CD1c-positive myeloid dendritic cell (primary cell): ENCODE measurements around the gene NLRC5.

Experiments used
- DNase-seq: peaks from one replicate; pipeline ENCODE4 v3.0.0-alpha.2; 2016; ENCODE audit errors: extremely low spot score

Gene NLRC5

GRCh38 chr16:57070424-57070823 lies 81.1 kb downstream of the NLRC5 start:
- DNase-seq, result no peak

GRCh38 chr16:57071081-57071732 lies 81.8 kb downstream of the NLRC5 start:
- DNase-seq, result peak; percentile 60

DNA sequence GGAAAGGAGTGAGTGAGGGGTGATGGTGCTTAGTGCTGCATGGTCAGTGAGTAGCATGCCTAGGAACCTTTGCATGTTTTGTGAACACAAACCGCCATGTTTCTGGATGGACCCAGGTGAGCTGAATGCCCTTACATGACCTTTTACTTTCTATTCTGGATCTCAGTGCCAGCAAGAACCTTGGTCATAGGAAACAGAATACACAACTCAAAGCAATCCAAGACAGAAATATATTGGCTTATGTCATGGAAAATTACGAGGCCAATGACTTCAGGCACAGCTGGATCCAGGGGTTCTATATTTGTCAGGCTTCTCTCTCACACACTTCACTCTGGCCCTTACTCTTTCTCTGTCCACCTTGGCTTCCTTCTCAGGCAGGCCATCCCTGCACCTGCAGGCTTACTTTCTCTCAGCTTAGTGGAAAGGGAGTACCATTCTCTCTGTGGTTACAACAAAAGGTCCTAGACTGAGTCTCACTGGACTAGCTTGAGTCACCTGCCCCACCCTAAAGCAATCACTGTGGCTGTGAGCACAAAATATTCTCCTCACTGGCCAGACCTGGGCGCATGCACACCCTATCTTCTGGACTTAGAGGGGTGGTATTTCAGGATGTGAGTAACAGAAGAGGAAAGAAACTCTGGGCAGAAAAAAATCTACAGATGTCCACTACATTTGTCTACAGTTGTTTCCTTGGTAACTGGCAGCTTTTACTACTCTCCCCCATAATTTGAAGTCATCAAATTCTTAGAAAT lies 82.7 kb downstream of the NLRC5 start:
- peak; percentile 9 for DNase-seq

GRCh38 chr16:57072616-57073275 lies 83.4 kb downstream of the NLRC5 start:
- no peak for DNase-seq

DNA sequence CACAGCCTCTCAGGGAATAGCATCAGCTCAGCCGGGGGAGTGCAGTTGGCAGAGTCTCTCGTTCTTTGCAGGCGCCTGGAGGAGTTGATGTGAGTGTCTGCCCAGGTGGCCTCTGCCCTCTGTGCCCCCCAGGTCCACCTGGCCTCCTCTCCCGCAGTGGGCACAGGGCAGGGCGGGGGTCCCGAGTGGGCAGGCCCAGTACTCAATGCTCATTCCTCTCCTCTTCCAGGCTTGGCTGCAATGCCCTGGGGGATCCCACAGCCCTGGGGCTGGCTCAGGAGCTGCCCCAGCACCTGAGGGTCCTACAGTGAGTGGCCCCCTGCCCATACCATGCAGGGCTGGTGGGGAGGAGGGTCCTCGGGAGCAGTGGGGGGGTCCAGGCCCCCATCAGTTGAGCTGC lies 88.4 kb downstream of the NLRC5 start:
- DNase-seq, result no peak

DNA sequence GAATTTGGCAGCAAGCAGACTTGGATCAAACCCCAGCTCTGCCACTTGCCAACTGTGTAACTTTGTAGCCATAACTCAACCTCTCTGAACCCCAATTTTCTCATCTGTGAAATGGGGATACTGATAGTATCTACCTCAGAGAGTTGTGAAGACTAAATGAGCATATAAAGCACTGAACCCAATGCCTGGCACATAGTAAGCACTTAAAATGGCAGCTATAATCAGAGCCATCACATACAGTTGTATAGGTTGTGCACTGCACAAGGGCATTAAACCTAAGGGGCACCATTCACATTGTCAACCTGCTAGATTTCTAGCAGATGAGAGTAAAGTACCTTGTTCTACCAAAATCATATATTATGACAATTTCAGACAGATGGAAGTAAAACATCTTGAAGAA lies 92.4 kb downstream of the NLRC5 start:
- DNase-seq, result no peak

GRCh38 chr16:57082664-57083063 lies 93.3 kb downstream of the NLRC5 start:
- no peak for DNase-seq

DNA sequence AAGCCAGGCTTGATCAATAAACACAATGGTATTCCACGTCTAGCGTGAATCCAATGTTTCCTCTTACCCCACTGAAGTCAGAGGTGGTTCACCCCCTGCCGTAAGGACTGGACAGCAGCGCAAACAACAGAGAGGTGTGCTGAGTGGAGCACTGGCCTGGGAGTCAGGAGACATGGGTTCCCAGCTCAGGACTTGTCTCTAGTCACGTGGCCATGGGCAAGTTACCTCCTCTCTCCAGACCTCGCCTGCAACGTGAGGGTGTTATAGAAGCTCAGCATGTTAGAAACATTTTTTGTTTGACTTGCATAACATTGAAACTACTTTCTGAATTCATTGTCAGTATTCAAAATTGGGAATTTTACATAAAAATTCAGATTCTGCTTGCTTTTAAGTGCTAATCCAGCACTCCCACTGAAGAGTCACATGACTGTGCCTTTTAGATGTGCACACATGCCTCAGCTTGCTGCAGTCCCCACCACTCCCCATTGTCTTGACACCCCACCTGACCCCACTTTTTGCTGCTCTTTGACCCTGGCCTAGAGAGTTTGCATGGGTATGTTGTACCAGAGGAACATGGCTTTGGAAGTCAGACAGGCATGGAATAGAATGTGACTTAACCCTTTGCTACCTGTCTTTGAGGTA lies 94.2 kb downstream of the NLRC5 start:
- DNase-seq, result no peak

DNA sequence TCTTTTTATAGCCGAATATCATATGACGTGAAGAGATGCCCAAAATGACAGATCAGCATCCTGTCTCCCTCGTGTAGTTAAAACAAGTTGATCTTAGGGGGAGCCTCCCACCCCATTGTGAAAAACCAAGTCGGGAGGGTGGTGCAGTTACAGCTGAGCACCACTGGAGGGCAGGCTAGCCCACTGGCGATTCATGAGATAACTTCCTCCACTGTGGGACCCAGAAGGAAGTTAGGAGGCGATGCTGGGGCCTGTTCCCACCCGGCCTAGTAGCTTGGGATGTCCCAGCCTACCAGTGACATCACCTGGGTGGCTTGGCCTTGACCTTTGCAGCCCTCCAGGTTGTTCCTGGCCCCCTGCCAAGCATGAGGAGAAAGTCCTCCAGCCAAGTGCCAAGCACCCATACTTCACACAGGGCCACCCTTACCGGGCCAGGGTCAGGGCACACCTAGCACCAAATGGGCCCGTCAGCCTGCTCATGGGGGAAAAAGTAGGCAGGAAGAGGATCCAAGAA lies 95.0 kb downstream of the NLRC5 start:
- peak; percentile 90 for DNase-seq

DNA sequence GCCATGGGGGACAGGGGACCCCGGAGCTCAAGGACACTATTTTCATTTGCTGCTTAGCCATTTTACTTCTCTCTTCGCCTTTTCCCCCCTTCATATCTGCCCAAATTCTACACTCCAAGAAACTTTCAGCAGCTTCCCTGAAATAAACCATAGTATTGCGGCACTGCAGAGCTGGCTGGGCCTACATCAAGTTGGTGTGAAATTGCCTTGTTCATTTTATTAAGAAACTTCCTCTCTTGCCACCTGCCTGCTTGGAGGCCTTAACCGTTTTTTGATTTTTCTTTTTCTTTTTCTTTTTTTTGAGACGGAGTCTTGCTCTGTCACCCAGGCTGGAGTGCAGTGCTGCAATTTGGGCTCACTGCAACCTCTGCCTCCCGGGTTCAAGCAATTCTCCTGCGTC lies 95.6 kb downstream of the NLRC5 start:
- peak; percentile 20 for DNase-seq

GRCh38 chr16:57087003-57087402 lies 97.6 kb downstream of the NLRC5 start:
- no peak for DNase-seq

- DNase-seq, result no peak
These were observed 100.0 kb downstream of the NLRC5 start for GRCh38 chr16:57089406-57089805.

DNA sequence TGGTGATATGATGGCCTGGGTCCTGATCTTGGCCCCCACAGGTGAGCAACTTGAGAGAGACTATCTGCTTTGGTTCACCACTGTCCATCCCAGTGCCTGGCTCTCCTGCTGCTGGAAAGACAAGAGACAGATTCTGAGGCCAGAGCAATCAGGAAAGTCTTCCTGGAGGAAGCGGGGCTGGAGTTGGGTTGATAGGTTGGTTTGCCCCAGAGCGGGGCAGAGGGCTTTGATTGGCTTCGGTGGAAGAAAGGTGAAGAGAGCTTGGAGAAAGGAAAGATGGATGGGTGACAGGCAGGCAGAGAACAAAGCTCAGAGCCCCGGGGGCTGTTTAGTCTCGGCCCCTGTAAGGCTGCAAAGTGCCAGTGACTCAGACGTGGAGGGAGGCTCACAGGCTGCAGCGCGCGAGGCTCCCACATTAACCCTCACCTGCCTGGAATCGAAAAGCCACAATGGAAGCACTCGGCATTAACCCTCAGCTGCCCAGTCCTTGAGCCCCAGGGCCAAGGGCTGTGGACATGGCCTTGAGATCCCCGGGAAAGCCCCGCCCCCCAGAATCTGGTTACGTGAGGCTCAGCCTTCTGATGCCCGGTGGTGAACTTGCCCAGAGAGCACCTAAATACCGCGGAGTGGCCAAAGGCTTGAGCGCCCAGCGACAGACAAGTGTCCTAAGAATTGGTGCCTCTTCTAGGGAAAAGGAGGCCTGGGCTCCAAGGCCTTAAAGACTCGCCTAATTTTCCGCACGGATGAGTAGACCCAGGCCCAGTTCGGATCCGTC lies 102.0 kb downstream of the NLRC5 start:
- peak; percentile 7 for DNase-seq

- peak; percentile 43 for DNase-seq
These were observed 102.8 kb downstream of the NLRC5 start, which contains the start of gene CPNE2 for GRCh38 chr16:57091975-57092785. Gene CPNE2, plus strand, starts transcription at chr16:57092583. Its CDS starts 18,160 bp downstream, at chr16:57110743.

DNA sequence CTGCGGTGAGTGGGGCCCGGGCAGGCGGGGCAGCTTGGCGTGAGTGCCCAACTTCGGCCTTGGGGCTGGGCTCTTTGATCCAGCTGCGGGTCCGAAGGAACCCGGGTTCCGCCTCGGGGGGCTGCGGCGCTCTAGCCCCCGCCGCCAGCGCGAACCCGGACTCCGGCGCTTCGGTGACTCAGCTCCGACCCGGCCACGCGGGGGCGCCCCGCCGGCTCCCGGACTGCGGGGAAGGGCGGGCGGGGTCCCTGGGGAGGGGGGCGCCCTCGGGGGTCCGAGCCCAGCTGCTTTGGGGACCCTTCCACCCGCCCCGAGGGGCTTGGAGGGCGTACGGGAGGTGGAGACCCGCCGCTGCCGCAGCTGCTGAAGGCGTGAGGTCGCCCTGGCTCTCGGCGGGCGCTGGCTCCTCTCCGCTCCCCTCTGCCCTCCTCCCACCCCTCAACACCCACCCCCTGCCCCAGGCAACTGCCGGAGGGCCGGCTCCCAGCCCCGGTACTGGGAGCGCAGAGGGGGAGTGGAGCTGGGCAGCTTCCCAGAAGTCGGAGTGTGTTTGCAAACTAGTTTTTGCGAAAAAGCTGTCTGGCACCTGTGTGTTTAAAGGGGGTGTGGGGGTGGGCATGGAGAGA lies 103.5 kb downstream of the NLRC5 start:
- DNase-seq, result peak; percentile 47

GRCh38 chr16:57093666-57094564 lies 104.6 kb downstream of the NLRC5 start:
- DNase-seq, result no peak

DNA sequence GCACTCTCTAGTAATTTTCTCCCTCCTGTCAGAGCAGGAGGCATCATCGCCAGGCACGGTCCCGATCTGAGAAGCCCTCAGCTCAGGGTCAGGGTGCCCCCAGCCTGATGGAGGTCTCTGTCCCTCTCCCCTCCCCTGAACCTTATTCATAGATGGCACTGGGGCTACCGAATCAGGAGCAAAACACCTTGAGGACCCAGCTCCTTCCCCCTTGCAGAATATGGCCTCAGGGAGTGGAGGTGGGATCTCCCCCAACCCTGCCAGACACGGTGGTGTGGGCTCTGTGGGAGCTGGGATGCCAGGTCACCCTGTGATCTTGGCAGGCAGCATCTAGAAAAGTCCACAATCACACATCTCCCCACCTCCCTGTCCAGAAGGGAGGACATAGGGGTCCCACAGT lies 105.6 kb downstream of the NLRC5 start:
- no peak for DNase-seq

- DNase-seq, result no peak
These were observed 106.8 kb downstream of the NLRC5 start for GRCh38 chr16:57096192-57096591.

DNA sequence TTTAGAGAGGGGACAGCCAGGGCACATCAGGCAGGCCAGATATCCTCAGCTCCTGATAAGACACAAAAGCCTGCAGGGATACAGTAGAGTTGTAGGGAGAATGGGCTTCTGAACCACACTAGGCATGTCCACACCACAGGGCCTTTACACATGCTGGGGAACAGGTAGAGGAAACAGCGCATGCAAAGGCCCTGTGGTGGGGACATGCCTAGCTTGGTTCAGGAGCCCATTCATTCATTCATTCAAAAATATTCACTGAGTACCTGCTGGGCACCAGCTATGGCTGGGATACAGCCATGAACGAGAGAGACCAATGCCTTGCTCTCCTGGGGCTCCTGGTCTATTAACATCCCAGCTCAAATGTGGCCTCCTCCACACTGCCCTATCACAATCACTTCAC lies 107.4 kb downstream of the NLRC5 start:
- no peak for DNase-seq
